T-helper 17 cell (primary cell): Measurements from ENCODE around the gene EIF4A2. TPM values are rescaled to one million over a fixed set of nuclear protein-coding genes. Genes with fewer than 3 reads are reported as not detected.
"Not testable (repeated sequence)": the region's sequence is repeated elsewhere in the genome, so short reads cannot be mapped to it uniquely, and the experiment has no call there.

Source experiments
- ATAC-seq: fragments of 150-1000 bp; cut with Tn5 transposase; 2 replicates; pipeline ENCODE4 v1.10.0; 2021; ENCODE audit warnings: mild to moderate bottlenecking, moderate library complexity
- DNase-seq, 3 donors: peaks; one replicate each; pipeline versions ENCODE4 v3.0.0 to v3.0.0-alpha.2; 2020 to 2021
- H3K9me3 ChIP-seq: one replicate; pipeline ENCODE4 v1.7.0; 2013; ENCODE audit warnings: low read length, mild to moderate bottlenecking; ENCODE audit not compliant: control insufficient read depth, poor library complexity, severe bottlenecking
- H3K27ac Mint-ChIP-seq: one replicate; pipeline ENCODE4 v1.8.0; 2022; ENCODE audit warnings: mild to moderate bottlenecking, moderate library complexity, mixed read lengths
- H3K27me3 Mint-ChIP-seq: one replicate; pipeline ENCODE4 v1.8.0; 2022; ENCODE audit warnings: mixed read lengths
- H3K36me3 Mint-ChIP-seq: one replicate; pipeline ENCODE4 v1.8.0; 2022; ENCODE audit warnings: low read depth, mixed read lengths
- H3K4me1 Mint-ChIP-seq: one replicate; pipeline ENCODE4 v1.8.0; 2022; ENCODE audit warnings: mild to moderate bottlenecking, mixed read lengths
- H3K4me3 Mint-ChIP-seq: one replicate; pipeline ENCODE4 v1.8.0; 2022; ENCODE audit warnings: mild to moderate bottlenecking, moderate library complexity, mixed read lengths
- total RNA-seq, 4 donors: library from RNA in 2 of 4; stranded (reverse) in 2 of 4; gene quantifications; one replicate each; pipeline ENCODE4 v1.2.3 and lab custom pipeline; 2022 to 2026

The EIF4A2 gene
- total RNA-seq, 2 donors from 2014 or later = 874 to 882 TPM

- no peaks in the 10 kb centered on the region for H3K9me3 ChIP-seq
- Mint-ChIP-seq H3K4me1 (no peaks in the 10 kb centered on the region), H3K4me3 (no peak overlapping the region), H3K27me3 (no peaks in the 10 kb centered on the region), H3K36me3 (no peaks in the 10 kb centered on the region), H3K27ac (no peak overlapping the region)
- DNase-seq (no peak), ATAC-seq (no peak)
Measured at GRCh38 chr3:186814100-186814499, 30.7 kb downstream of the EIF4A2 start.

GRCh38 chr3:186815435-186815834, 32.1 kb downstream of the EIF4A2 start:
- H3K4me1 Mint-ChIP-seq = peaks cover 2% of the 10 kb centered on the region
- H3K4me3 Mint-ChIP-seq = no peak overlapping the region
- ATAC-seq (no peak), DNase-seq (no peak)
- no peaks in the 10 kb centered on the region for H3K9me3 ChIP-seq
- no peak overlapping the region for H3K27ac Mint-ChIP-seq
- no peaks in the 10 kb centered on the region for H3K36me3 Mint-ChIP-seq
- no peaks in the 10 kb centered on the region for H3K27me3 Mint-ChIP-seq

GRCh38 chr3:186818516-186818915, 35.1 kb downstream of the EIF4A2 start:
- DNase-seq = no peak
- peaks cover 2% of the 10 kb centered on the region for H3K4me1 Mint-ChIP-seq
- ATAC-seq = no peak
- no peaks in the 10 kb centered on the region for H3K27me3 Mint-ChIP-seq
- no peak overlapping the region for H3K27ac Mint-ChIP-seq
- no peaks in the 10 kb centered on the region for H3K9me3 ChIP-seq
- H3K4me3 Mint-ChIP-seq = no peak overlapping the region
- H3K36me3 Mint-ChIP-seq = no peaks in the 10 kb centered on the region

GRCh38 chr3:186818956-186819355, 35.6 kb downstream of the EIF4A2 start:
- no peaks in the 10 kb centered on the region for H3K9me3 ChIP-seq
- ATAC-seq (no peak), DNase-seq (no peak)
- Mint-ChIP-seq H3K36me3 (no peaks in the 10 kb centered on the region), H3K27ac (no peak overlapping the region), H3K27me3 (no peaks in the 10 kb centered on the region), H3K4me3 (no peak overlapping the region), H3K4me1 (peaks cover 3% of the 10 kb centered on the region)

GRCh38 chr3:186821429-186822387, 38.3 kb downstream of the EIF4A2 start:
- ATAC-seq = peak; percentile 54
- DNase-seq = no peak
- Mint-ChIP-seq H3K36me3 (no peaks in the 10 kb centered on the region), H3K4me3 (no peak overlapping the region), H3K4me1 (peaks cover 16% of the 10 kb centered on the region), H3K27me3 (peaks cover 16% of the 10 kb centered on the region), H3K27ac (no peak overlapping the region)
- H3K9me3 ChIP-seq = no peaks in the 10 kb centered on the region

- peaks cover 16% of the 10 kb centered on the region for H3K4me1 Mint-ChIP-seq
- not testable (repeated sequence) for H3K9me3 ChIP-seq, H3K36me3 Mint-ChIP-seq, H3K4me3 Mint-ChIP-seq, ATAC-seq, H3K27ac Mint-ChIP-seq, DNase-seq
- peaks cover 17% of the 10 kb centered on the region for H3K27me3 Mint-ChIP-seq
Measured at GRCh38 chr3:186822388-186822759, 39.0 kb downstream of the EIF4A2 start.

GRCh38 chr3:186823386-186823785, 40.0 kb downstream of the EIF4A2 start:
- H3K9me3 ChIP-seq = no peaks in the 10 kb centered on the region
- H3K4me3 Mint-ChIP-seq = no peak overlapping the region
- H3K27me3 Mint-ChIP-seq = peaks cover 17% of the 10 kb centered on the region
- H3K36me3 Mint-ChIP-seq = no peaks in the 10 kb centered on the region
- DNase-seq (no peak), ATAC-seq (no peak)
- peaks cover 16% of the 10 kb centered on the region for H3K4me1 Mint-ChIP-seq
- no peak overlapping the region for H3K27ac Mint-ChIP-seq

- Mint-ChIP-seq H3K27me3 (peaks cover 20% of the 10 kb centered on the region), H3K4me1 (peaks cover 17% of the 10 kb centered on the region), H3K4me3 (no peak overlapping the region), H3K36me3 (no peaks in the 10 kb centered on the region), H3K27ac (no peak overlapping the region)
- no peaks in the 10 kb centered on the region for H3K9me3 ChIP-seq
- DNase-seq = no peak
- no peak for ATAC-seq
Measured at GRCh38 chr3:186824430-186825139, 41.2 kb downstream of the EIF4A2 start.

GRCh38 chr3:186825294-186825821, 42.0 kb downstream of the EIF4A2 start:
- Mint-ChIP-seq H3K27me3 (peaks cover 28% of the 10 kb centered on the region), H3K36me3 (no peaks in the 10 kb centered on the region), H3K4me3 (peak overlapping the region; percentile 83), H3K4me1 (peaks cover 18% of the 10 kb centered on the region), H3K27ac (no peak overlapping the region)
- no peak for DNase-seq
- ATAC-seq = peak; percentile 30
- H3K9me3 ChIP-seq = no peaks in the 10 kb centered on the region

- Mint-ChIP-seq H3K36me3 (no peaks in the 10 kb centered on the region), H3K27ac (peak overlapping the region; percentile 43), H3K27me3 (peaks cover 34% of the 10 kb centered on the region), H3K4me3 (peak overlapping the region; percentile 83), H3K4me1 (peaks cover 18% of the 10 kb centered on the region)
- no peak for DNase-seq
- no peaks in the 10 kb centered on the region for H3K9me3 ChIP-seq
- ATAC-seq = no peak
Measured at GRCh38 chr3:186825872-186826409, 42.6 kb downstream of the EIF4A2 start.

- peak overlapping the region; percentile 83 for H3K4me3 Mint-ChIP-seq
- no peak for DNase-seq
- H3K27me3 Mint-ChIP-seq = peaks cover 39% of the 10 kb centered on the region
Measured at GRCh38 chr3:186826410-186826975, 43.1 kb downstream of the EIF4A2 start.

GRCh38 chr3:186826976-186827857, 43.8 kb downstream of the EIF4A2 start:
- H3K4me3 Mint-ChIP-seq = peak overlapping the region; percentile 83
- ATAC-seq (peak; percentile 95), DNase-seq (peak; percentile 82 to 89 (median 86))
- H3K36me3 Mint-ChIP-seq = no peaks in the 10 kb centered on the region
- peaks cover 18% of the 10 kb centered on the region for H3K4me1 Mint-ChIP-seq
- H3K27me3 Mint-ChIP-seq = peaks cover 47% of the 10 kb centered on the region
- H3K27ac Mint-ChIP-seq = no peak overlapping the region
- H3K9me3 ChIP-seq = no peaks in the 10 kb centered on the region

More at GRCh38 chr3:186826410-186826975, 43.1 kb downstream of the EIF4A2 start:
- H3K4me1 Mint-ChIP-seq = peaks cover 18% of the 10 kb centered on the region
- no peaks in the 10 kb centered on the region for H3K36me3 Mint-ChIP-seq
- ATAC-seq = no peak
- H3K27ac Mint-ChIP-seq = peak overlapping the region; percentile 43
- H3K9me3 ChIP-seq = no peaks in the 10 kb centered on the region
